Stimulated activated CD8-positive, alpha-beta memory T cell treated with anti-CD3 and anti-CD28 coated beads, Interleukin-7, amount 100 ng/mL, for 24 hours (primary cell): ENCODE data around the gene CHAF1A.

Source experiments
- DNase-seq: peaks from one replicate; pipeline ENCODE4 v3.0.0-alpha.2; 2020; ENCODE audit warnings: low read depth

CHAF1A gene

DNA sequence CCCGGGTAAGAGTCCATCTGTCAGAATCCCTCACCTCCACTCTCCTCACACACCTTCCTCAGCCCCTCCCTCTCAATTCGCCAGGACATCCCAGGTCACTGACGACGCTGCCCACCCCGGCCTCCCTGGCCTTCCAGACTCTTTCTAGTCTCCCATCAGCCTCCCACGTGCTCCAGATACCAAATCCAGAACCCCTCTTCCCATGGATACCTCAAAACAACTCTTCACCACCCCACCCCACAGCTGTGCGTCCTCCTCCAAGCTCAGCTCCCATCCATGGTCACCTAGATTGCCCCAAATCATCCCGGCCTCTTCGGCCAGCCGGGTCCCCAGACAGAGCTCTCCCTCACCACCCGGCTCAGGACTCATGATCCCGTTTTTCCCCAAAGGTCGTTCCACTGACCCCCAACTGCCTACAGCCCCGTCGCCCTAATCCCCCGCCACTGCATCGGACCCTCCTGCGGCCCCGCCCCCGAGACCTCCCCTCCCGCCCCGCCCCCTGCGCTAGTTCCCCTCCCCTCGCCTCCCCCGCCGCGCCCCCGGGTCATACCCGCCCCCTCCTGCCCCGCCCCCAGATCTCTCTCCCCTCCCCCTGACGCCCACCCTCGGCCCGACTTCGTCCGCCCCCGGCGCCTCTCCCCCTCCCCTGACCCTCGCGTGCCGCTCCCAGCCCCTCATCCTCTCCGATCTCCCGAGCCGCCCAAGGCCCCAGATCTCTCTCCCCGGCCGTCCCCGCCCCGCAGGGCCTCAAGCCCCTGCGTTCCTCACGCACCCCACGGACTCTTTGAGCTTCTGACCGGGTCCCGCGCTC, 54.6 kb downstream of the CHAF1A start:
- no peak for DNase-seq

DNA sequence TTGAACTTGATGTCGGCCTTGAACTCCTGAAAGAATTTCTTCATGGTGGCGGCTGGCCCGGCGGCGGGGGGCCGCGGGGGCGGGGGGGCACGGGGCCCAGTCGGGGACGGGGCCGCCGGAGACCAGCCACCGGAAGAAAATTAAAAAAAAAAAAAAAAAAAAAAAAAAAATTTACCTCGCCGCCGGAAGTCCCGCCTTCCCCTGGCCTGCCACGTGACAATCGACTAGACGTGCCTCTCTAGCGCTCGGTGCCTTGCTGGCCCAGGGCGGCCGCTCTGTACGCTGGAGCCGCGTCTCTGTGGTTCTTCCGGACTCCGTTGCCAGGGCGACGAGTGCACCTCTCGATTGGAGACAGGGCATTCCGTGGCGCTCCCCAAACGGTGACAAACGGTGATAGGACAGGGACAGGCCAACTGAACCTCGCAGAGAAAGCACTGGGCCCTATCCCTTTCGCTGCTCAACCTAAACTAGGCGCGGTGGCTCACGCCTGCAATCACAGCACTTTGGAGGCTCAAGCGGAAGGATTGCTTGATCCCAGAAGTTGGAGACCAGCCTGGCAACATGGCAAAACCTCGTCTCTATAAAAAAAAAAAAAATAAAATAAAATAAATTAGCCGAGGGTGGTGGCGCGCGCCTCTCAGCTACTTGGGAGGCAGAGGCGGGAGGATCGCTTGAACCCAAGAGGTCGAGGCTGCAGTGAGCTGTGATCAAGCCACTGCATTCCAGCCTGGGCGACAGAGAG, 55.4 kb downstream of the CHAF1A start, which contains the start of gene UBXN6:
Gene UBXN6 (minus strand): TSS at position 141 of the 742 bp plus-strand sequence. CDS start 97 bp downstream, at position 44.
- peak; percentile 94 for DNase-seq

DNA sequence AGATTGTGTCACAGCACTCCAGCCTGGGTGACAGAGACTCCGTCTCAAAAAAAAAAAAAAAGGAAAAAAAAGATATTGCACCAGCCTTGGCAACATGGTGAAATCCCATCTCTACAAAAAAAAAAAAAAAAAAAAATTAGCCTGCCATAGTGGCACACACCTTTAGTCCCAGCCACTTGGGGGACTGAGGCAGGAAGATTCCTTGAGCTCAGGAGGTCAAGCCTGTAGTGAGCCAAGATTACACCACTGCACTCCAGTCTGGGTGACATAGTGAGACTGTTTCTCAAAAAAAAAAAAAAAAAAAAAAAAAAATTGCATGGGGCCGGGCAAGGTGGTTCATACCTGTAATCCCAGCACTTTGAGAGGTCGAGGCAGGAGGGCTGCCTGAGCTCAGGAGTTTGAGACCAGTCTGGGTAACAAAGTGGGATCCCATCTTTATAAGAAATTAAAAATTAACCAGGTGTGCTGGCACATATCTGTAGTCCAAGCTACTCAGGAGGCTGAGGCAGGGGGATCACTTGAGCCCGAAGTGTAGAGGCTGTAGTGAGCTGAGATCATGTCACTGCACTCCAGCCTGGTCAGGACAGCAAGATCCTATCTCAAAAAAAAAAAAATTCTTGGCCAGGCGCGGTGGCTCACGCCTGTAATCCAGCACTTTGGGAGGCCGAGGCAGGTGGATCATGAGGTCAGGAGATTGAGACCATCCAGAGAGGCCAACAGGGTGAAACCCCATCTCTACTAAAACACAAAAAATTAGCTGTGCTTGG, 62.6 kb downstream of the CHAF1A start:
- no peak for DNase-seq

DNA sequence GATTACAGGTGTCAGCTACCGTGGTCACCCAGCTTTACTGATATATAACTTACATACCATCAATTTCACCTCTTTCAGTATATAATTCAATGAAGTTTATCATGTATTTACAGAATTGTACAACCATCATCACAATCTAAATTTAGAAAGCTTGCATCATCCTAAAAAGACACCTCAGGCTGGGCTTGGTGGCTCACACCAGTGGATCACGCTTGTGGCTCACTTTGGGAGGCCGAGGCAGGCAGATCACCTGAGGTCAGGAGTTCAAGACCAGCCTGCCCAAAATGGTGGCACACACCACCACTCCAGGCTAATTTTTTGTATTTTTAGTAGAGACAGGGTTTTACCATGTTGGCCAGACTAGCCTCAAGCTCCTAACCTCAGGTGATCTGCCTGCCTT, 65.4 kb downstream of the CHAF1A start:
- DNase-seq, result no peak

DNA sequence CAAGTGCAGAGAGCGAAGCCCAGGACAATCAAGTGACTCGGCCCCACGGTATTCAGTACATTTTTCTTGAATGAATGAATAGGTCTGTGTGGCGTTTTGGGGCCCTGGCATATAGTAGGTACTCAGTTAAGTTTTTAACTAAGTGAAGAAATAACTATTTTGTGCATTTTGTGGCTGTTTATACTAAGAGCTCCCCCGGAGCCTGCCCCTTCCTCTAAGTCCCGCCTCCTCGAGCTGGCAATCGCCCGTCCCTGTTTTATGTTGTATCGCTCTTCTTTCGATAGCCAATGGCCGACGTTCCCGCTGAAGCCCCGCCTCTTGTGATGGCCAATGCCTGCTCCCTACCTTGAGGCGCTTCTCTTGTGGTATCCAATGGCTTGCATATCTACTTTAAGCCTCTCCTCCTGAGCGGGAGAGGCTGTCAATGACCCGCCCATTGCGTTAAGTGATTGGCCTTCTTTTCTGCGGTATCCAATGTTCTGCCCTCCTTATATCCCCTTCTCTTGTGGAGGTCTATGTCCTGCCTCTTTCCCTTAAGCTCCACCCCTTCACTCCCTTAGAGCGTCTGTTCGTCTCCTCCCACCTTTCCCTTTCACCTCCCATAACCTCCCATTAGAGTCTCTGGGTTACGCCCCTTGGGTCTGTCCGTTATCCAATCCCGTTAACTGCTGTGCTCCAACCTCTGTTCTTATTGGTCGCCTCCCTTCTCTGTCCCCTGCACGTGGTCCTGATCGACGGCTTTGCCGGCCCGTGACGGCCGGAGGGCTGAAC, 69.1 kb downstream of the CHAF1A start:
- peak; percentile 91 for DNase-seq

DNA sequence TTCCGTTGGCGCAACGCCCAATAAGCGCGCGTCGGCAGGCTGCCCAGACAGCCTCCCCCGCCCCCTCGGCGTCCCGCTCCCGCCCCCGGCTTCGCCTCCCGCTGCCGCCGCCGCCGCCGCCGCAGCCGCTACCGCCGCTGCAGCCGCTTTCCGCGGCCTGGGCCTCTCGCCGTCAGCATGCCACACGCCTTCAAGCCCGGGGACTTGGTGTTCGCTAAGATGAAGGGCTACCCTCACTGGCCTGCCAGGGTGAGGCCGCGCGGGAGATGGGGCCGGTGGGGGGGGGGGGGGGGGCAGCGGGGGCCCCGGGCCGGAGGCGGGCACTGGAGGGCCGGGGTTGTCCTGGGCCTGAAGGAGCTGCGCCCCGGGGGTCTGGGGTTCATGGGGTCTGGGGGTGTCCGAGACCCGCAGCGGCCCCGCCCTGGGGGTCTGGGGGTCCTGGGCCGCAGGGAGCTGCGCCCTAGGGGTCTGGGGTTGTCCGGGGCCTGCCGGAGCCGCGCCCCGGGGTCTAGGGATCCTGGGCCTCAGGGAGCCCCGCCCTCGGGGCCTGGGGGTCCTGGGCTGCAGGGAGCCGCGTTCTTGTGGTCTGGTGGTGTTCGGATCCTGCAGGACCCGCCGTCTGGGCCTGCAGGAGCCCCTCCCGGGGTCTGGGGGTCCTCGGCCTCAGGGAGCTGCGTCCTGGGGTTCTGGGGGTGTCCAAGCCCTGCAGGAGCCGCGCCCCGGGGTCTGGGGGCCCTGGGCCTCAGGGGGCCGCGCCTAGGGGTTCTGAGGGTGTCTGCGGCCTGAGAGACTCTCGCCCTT, 69.9 kb downstream of the CHAF1A start, which contains the start of gene HDGFL2:
Gene HDGFL2 (plus strand): TSS at position 124 of the 801 bp plus-strand sequence. CDS start 54 bp downstream, at position 178.
- no peak for DNase-seq

DNA sequence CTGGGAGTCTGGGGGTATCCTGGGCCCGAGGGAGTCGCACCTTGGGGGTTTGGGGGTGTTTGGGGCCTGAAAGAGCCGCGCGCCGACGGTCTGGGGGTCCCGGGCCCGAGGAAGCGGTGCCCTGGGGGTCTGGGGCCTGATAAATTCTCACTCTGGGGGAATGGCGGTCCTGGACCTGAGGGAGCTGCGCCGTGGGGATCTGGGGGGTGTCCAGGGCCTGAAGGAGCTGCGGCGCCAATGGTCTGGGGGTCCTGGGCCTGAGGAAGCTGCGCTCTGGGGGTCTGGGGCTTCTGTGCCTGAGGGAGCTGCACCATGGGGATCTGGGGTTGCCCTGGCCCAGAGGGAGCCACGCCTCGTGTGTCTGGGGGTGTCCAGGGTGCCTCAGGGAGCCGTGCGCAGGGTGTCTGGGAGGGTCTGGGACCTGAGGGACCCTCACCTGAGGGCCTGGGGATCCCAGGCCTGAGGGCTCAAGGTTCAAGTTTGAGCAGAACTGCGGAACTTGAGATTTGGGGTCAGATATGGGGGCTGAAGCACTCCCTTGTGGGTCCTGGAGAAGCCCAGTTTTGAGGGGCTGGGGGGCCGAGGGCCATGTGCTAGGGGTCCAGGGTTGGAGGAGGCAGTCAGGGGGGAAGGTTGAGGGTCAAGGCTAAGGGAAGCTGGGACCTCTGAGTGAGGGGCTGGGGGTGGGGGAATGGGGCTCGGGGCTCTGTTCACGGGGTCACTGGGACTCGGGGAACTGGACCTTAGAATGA, 70.7 kb downstream of the CHAF1A start:
- DNase-seq, result no peak

DNA sequence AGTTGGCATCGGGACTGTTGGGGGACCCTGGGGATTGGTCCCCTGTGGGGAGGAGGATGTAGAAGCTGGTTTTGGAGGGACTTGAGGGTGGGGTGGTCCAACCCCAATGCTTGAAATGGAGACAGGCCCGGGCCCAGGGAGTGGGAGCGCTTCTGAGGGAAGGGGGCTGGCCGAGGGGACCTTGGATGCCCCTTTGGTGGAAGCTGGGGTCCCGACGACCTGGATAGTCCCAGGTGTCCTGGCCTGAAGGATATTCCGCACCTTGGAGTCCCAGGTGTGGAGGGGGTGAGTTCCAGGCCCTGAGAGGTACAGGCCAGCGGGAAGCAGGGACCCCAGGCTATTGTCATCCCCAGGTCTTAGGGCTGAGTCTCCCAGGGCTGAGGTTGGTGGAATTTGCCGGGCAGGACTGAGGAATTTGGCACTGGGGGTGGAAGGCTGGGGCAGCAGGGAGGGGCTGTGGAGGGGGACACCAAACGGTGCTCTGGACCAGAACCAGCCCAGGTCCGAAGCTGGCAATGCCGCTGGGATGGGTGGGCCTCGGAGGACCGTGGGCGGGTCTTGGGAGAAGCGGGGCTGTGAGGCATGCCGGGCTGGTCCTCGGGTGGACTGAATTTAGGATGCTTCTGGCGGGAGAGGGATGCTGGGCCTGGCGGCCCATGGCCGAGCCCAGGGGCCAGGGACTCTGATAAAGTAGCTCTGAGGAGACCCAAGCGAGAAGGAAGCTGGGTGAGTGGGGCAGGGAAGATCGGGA, 71.5 kb downstream of the CHAF1A start:
- no peak for DNase-seq

DNA sequence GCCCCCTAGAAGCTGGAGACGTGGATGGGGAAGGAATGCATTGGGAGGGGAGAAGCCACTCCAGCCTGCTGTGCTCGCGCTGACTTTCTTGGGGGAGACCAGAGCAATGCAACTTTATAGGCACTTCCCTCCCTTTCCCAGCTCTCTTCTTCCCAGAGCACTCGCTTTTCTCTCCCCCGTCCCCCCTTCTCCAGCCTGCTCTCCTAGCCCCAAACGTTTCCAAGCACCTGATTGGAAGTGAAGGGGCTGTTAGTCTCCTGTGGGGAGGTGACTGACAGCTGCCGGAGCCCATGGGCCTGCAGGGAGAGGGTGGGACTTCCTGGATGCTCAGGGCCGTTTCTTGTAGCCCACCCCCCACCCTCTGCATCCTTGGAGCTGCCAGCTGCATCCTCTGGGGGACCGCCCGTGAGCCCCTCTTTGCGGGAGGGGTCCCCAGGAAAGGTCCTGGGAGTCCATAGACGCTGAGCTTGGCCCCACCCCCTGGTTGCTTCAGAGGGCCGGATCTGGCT, 72.1 kb downstream of the CHAF1A start:
- no peak for DNase-seq

DNA sequence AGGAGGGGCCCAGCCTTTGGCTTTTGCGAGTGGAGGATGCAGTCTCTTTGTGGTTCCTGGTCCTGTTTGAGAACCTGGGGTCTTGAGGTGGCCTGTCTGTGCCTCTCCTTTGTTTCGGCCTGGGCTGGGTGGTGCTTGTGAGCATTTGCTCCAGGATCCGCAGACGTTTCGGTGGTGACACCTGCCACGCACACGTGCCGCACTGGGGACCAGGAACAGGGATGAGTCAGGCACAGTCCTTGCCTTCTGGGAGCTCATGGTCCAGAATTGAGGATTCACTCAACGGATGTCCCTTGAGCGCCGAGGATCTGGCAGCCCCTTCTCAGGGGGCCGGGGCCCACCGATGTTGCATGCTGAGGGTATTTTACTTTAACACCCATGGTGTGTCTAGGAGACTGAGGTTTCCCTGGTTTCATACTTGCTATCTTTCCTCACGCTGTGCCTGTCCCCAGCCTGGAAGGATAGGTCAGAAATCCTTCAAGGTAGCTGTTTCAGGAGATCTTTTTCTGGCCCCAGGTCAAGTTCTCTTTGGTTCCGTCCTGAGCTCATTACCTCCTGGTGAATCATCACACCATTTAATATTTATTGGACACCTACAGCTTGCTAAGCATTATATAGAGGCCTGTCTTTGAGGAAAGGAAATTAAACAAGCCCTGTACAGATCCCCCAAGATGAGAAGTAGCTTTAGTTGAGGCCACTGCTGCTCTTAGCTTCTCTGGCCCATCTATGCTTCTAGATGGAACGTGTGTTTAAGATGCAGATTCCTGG, 74.8 kb downstream of the CHAF1A start:
- DNase-seq, result no peak

DNA sequence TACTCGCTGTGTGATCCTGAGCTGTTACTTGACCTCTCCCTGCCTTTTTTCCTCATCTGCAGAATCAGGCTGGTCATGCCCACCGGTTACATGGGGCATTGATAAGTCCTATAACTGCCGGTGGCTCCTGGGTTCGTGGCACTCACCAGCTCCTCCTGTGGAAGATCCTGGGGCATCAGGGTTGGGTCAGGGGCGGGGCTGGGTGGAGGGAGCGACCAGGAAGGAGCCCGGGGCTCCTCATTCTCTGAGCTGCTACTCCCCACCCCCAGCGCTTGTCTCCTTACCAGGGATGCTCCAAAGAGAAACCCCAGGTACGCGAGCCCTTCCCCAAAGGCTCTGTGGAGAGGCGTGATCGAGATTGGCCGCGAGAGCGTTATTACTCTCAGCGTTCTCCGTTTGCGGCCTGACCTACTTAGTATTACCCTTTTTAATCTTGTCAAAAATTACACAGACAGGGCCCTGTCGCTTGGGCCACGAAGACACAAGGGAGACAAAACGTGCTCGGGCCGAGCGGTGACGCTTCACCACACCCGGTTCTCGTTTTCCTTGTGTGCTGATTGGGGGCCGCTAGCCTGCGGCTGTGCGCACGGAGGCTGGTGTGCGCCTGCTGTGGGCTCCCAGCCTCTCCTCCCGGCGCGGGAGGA, 80.4 kb downstream of the CHAF1A start:
- no peak for DNase-seq

DNA sequence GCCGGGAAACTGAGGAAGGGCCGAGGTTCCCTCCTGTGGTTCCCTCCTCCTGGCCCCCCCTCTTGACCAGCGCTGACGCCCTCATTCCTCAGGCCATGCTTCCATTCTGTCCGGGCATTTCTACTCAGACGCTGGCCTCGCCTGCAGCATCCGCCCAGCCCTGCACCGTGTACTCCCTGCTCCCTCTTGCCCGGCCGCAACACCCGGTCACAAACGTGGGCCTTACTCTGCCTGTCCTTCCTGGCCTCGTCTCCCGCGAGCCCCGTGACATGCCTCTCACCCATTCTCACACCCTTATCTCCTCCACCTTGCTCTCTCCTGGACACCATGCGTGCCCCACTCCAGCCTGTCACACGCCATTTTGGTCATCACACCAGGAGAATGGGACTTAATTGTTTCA, 80.9 kb downstream of the CHAF1A start:
- no peak for DNase-seq

DNA sequence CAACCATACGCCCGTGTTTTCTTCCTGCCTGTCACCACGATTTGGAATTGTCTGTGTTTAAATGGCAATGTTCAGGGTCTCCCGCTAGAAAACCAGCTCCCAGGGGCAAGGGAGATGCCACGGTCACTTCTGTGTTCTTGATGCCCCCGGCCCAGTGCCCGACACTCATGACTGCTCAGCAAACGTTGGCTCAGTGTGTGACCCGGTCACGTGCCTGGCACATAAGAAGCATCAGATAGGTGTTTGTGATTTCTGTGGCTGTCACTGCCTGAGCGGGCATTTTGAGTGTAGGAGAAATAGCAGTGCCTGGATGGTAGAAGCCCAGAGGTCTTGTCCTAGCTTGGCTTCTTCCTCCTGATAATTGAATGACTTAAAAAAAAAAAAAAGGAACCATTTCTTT, 85.1 kb downstream of the CHAF1A start:
- DNase-seq, result no peak

DNA sequence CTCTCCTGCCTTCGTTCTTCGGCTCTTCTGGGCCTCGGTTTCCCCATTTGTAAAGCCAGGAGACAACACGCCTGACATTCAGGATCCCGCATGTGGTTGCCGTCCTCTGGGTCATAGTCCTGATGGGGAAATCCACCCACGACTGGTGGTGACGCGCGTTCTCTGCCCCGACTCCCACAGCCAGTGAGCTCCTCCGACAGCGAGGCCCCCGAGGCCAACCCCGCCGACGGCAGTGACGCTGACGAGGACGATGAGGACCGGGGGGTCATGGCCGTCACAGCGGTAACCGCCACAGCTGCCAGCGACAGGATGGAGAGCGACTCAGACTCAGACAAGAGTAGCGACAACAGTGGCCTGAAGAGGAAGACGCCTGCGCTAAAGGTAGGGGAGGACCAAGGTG, 86.1 kb downstream of the CHAF1A start:
- no peak for DNase-seq

DNA sequence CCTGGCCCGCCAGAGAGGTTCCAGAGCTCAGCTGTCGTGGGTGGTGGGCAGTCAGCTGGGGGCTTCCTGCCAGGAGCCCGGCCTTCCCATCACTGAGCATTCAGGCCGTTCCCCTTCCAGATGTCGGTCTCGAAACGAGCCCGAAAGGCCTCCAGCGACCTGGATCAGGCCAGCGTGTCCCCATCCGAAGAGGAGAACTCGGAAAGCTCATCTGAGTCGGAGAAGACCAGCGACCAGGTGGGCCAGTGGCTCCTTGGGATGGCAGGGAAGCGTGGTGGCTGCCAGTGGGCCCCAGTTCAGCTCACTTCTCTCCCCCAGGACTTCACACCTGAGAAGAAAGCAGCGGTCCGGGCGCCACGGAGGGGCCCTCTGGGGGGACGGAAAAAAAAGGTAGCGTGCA, 89.0 kb downstream of the CHAF1A start:
- no peak for DNase-seq

DNA sequence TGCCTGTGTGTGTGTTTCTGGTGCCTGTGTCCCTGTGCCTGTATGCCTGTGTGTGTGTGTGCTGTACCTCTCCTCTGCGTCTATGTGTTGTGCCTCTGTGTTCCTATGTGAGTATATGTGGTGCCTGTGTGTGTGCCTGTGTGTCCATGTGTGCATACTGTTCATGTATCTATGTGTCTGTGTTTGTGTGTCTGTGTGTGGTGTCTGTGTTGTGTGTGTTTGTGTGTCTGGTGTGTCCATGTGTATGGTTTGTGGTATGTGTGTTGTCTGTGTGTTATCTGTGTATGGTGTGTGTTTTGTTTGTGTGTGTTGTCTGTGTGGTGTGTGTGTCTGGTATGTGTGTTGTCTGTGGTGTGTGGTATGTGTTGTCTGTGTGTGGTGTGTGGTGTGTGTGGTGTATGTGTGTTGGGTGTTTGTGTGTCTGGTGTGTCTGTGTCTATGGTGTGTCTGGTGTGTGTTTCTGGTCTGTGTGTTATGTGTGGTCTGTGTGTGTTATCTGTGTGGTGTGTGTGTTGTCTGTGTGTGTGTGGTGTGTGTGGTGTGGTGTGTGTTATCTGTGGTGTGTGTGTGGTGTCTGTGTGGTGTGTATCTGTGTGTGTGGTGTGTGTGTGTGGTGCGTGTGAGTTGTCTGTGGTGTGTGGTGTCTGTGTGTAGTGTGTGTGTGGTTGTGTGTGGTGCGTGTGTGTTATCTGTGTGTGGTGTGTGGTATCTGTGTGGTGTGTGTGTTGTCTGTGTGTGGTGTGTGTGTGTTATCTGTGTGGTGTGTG, 90.1 kb downstream of the CHAF1A start:
- DNase-seq, result no peak
